Lower leg skin (tissue), 3 donors: ENCODE results near the gene RAB27B.

ENCODE experiments used
- CTCF ChIP-seq, 3 donors: fragments of 450-650 bp; IDR thresholded peaks; one replicate each; pipeline ENCODE4 v1.5.1; 2016; ENCODE audit warnings: antibody characterized with exemption in 3 of 3, mild to moderate bottlenecking in 3 of 3, moderate library complexity in 2 of 3
- POLR2A ChIP-seq, 2 donors: fragments of 450-650 bp; IDR thresholded peaks; one replicate each; pipeline ENCODE4 v1.6.1; 2016 to 2017; ENCODE audit warnings: antibody characterized with exemption in 2 of 2, mild to moderate bottlenecking in 1 of 2, moderate library complexity in 1 of 2

- no peak for TF ChIP-seq POLR2A (IDR thresholded peaks at IDR 0.05)
- no peak for TF ChIP-seq CTCF (IDR thresholded peaks at IDR 0.05)
These were observed 96.7 kb downstream of the RAB27B start for GRCh38 chr18:54924948-54925347.
